ENCODE results near the gene MYH11. TPM values are rescaled to one million over a fixed set of nuclear protein-coding genes. Genes with fewer than 3 reads are reported as not detected.

MYH11 gene
- total and polyA plus RNA-seq, 2 donors (not counting 1 experiment from before 2014, with no cell fraction given), result 1.3 to 14.5 TPM

DNA sequence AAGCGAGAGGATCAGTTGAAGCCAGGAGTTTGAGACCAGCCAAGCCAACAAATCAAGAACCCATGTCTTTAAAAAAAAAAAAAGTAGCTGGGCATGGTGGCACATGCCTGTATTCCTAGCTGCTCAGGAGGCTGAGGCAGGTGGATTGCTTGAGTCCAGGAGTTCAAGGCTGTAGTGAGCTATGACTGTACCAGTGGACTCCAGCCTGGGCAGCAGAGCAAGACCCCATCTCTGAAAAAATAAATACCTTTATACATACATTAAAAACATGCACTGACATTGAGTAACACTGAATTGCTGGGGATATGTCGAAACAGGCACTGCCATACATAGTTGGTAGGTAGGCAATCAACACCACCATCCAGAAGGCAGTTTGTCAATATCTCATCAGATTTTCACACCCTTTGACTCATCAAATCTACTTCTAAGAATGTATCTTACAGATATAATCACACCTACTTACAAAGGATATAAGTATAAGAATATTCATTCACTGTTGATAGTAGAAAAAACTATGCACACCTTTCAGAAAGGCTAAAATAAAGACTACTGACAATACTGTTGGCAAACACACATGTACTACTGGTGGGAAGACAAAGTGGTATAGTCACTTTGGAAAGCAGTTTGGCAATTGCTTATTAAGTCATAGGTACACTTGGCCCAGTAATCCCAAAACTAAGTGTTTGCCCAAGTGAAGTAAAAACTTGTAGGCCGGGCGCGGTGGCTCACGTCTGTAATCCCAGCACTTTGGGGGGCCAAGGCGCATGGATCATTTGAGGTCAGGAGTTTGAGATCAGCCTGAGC is 37.9 kb upstream of the MYH11 start:
- Histone ChIP-seq H2AFZ (ENCODE audit: low read length) (no peak overlapping the region), H3K9ac (ENCODE audit: insufficient read depth, low read length) (no peak overlapping the region), H4K20me1 (ENCODE audit: control insufficient read depth, extremely low read depth, insufficient read depth, low read length) (no peaks in the 10 kb centered on the region), H3K4me2 (ENCODE audit: extremely low read depth, insufficient read depth, low read length) (no peak overlapping the region), H3K4me1 (ENCODE audit: control insufficient read depth, extremely low read depth, insufficient read depth, low read length) (peaks cover 6% of the 10 kb centered on the region), H3K36me3 (ENCODE audit: control insufficient read depth, insufficient read depth, low read length) (no peaks in the 10 kb centered on the region), H3K9me3 (ENCODE audit: control insufficient read depth, insufficient read depth, low read depth, low read length) (no peaks in the 10 kb centered on the region), H3K79me2 (ENCODE audit: control insufficient read depth, insufficient read depth, low read length) (no peaks in the 10 kb centered on the region), H3K4me3 (replicated peaks in 1 of 4; ENCODE audit: control extremely low read depth in 1 of 4, insufficient read depth in 1 of 4, low read depth in 3 of 4, low read length in 4 of 4) (no peak overlapping the region), H3K27me3 (ENCODE audit: control insufficient read depth, insufficient read depth, low read length) (no peaks in the 10 kb centered on the region), H3K27ac (ENCODE audit: insufficient read depth, low read length) (no peak overlapping the region)
- TF ChIP-seq, protein P1, sequence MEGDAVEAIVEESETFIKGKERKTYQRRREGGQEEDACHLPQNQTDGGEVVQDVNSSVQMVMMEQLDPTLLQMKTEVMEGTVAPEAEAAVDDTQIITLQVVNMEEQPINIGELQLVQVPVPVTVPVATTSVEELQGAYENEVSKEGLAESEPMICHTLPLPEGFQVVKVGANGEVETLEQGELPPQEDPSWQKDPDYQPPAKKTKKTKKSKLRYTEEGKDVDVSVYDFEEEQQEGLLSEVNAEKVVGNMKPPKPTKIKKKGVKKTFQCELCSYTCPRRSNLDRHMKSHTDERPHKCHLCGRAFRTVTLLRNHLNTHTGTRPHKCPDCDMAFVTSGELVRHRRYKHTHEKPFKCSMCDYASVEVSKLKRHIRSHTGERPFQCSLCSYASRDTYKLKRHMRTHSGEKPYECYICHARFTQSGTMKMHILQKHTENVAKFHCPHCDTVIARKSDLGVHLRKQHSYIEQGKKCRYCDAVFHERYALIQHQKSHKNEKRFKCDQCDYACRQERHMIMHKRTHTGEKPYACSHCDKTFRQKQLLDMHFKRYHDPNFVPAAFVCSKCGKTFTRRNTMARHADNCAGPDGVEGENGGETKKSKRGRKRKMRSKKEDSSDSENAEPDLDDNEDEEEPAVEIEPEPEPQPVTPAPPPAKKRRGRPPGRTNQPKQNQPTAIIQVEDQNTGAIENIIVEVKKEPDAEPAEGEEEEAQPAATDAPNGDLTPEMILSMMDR (conservative IDR thresholded peaks at IDR 0.05 in 1 of 2, IDR thresholded peaks at IDR 0.05 in 1 of 2; ENCODE audit: low read depth in 1 of 2, low read length in 2 of 2), result no peak
- no peak for TF ChIP-seq EZH2 (IDR thresholded peaks at IDR 0.05; ENCODE audit: low read length, missing control alignments)
- DNase-seq (ENCODE audit: low read depth in 2 of 2), result no peak

DNA sequence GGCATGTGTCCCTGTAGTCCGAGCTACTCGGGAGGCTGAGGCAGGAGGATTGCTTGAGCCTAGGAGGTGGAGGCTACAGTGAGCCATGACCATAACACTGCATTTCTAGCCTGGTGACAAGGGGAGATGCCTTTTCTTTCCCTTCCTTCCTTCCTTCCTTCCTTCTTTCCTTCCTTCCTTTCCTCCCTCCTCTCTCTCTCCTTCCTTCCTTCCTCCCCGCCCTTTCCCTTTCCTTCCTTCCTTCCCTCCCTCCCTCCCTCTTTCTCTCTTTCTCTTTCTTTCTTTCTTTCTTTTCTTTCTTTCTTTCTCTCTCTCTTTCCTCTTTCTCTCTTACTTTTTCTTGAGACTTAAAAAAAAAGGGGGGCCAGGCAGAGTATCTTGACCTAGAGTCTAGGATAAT is 34.7 kb upstream of the MYH11 start:
- TF ChIP-seq, protein P1 (conservative IDR thresholded peaks at IDR 0.05 in 1 of 2, IDR thresholded peaks at IDR 0.05 in 1 of 2; ENCODE audit: low read depth in 1 of 2, low read length in 2 of 2), result no peak
- TF ChIP-seq EZH2 (IDR thresholded peaks at IDR 0.05; ENCODE audit: low read length, missing control alignments), result no peak
- DNase-seq (ENCODE audit: low read depth in 2 of 2), result no peak
- H3K27ac ChIP-seq (ENCODE audit: insufficient read depth, low read length), result no peak overlapping the region
- H3K36me3 ChIP-seq (ENCODE audit: control insufficient read depth, insufficient read depth, low read length), result no peaks in the 10 kb centered on the region
- no peak overlapping the region for H2AFZ ChIP-seq (ENCODE audit: low read length)
- peaks cover 6% of the 10 kb centered on the region for H3K4me1 ChIP-seq (ENCODE audit: control insufficient read depth, extremely low read depth, insufficient read depth, low read length)
- H3K9me3 ChIP-seq (ENCODE audit: control insufficient read depth, insufficient read depth, low read depth, low read length), result no peaks in the 10 kb centered on the region
- no peak overlapping the region for H3K9ac ChIP-seq (ENCODE audit: insufficient read depth, low read length)
- H3K4me3 ChIP-seq (replicated peaks in 1 of 4; ENCODE audit: control extremely low read depth in 1 of 4, insufficient read depth in 1 of 4, low read depth in 3 of 4, low read length in 4 of 4), result no peak overlapping the region
- no peaks in the 10 kb centered on the region for H3K27me3 ChIP-seq (ENCODE audit: control insufficient read depth, insufficient read depth, low read length)
- no peak overlapping the region for H3K4me2 ChIP-seq (ENCODE audit: extremely low read depth, insufficient read depth, low read length)
- H4K20me1 ChIP-seq (ENCODE audit: control insufficient read depth, extremely low read depth, insufficient read depth, low read length), result no peaks in the 10 kb centered on the region
- H3K79me2 ChIP-seq (ENCODE audit: control insufficient read depth, insufficient read depth, low read length), result peaks cover 19% of the 10 kb centered on the region

DNA sequence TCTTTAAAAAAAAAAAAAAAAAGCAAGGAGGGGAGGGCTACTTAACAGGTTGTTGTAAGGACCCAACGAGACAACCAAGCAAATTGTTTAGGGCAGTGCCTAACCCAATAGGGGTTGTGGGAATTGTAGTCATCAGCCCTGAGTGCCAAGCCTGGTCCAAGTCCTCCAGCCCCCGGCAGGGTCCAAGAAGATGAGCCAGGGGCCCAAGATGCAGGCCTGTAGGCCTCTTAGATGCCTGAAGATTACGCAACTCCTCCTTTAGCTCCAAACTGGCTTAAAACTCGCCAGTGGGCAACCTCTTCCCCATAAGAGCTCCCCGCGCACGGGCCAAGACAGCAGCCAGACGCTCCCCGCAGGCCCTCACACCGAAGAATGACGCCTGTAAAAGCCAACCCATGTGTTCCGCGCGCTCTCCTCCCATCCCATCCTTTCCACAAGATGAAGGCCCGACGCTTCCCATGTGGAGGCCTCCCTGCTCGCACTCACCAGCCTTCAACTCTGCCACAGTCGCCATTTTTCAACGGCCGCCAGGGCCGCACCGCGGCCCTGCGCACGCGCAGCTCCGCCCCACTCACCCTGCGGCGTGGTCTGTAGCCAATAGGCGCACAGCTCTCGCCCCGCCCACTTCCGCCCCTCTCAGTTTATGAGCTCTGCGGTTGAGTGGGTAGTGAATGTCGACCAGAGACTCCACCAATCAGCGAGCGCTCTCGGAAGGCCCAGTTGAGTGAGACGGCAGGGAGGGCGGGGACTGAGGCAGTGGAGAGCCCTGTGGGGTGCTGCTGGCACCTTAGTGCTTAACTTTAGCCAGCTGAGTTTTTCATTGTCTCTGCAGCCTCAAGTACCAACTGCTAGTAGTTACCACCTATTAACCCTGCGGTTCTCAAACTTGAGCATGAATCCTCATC is 31.5 kb upstream of the MYH11 start, which contains the start of gene CEP20:
Gene CEP20 (minus strand): TSS at position 532 of the 905 bp plus-strand sequence. CDS start 18 bp downstream, at position 514.
- H4K20me1 ChIP-seq (ENCODE audit: control insufficient read depth, extremely low read depth, insufficient read depth, low read length), result no peaks in the 10 kb centered on the region
- peak within 1 kb of the TSS; percentile 82 for H3K4me2 ChIP-seq (ENCODE audit: extremely low read depth, insufficient read depth, low read length)
- no peaks in the 10 kb centered on the region for H3K9me3 ChIP-seq (ENCODE audit: control insufficient read depth, insufficient read depth, low read depth, low read length)
- H3K4me1 ChIP-seq (ENCODE audit: control insufficient read depth, extremely low read depth, insufficient read depth, low read length), result peaks cover 12% of the 10 kb centered on the region
- TF ChIP-seq, protein P1 (conservative IDR thresholded peaks at IDR 0.05 in 1 of 2, IDR thresholded peaks at IDR 0.05 in 1 of 2; ENCODE audit: low read depth in 1 of 2, low read length in 2 of 2), result no peak
- no peak for TF ChIP-seq EZH2 (IDR thresholded peaks at IDR 0.05; ENCODE audit: low read length, missing control alignments)
- peak within 1 kb of the TSS; percentile 95 for H3K9ac ChIP-seq (ENCODE audit: insufficient read depth, low read length)
- H2AFZ ChIP-seq (ENCODE audit: low read length), result peak within 1 kb of the TSS; percentile 92
- H3K79me2 ChIP-seq (ENCODE audit: control insufficient read depth, insufficient read depth, low read length), result peaks cover 49% of the 10 kb centered on the region
- peak; percentile 97 to 98 for DNase-seq (ENCODE audit: low read depth in 2 of 2)
- H3K4me3 ChIP-seq (replicated peaks in 1 of 4; ENCODE audit: control extremely low read depth in 1 of 4, insufficient read depth in 1 of 4, low read depth in 3 of 4, low read length in 4 of 4), result peak within 1 kb of the TSS; percentile 91 to 98 (median 96)
- H3K27ac ChIP-seq (ENCODE audit: insufficient read depth, low read length), result peak within 1 kb of the TSS; percentile 96
- H3K36me3 ChIP-seq (ENCODE audit: control insufficient read depth, insufficient read depth, low read length), result peaks cover under 1% of the 10 kb centered on the region
- no peaks in the 10 kb centered on the region for H3K27me3 ChIP-seq (ENCODE audit: control insufficient read depth, insufficient read depth, low read length)

All from fibroblast of lung (primary cell).